HL-60/S4 treated with retinoic acid at 250 ng/mL for 4 days and 3 days (cell line): Measurements from ENCODE around the gene DNALI1.

Experiments
- in situ Hi-C: fragments of 300-500 bp; cut with MboI; formaldehyde crosslinking; loops from 2 replicates; pipeline ENCODE4 v1.7.0; 2022; ENCODE audit warnings: low sequenced_read_pairs

Gene DNALI1

DNA sequence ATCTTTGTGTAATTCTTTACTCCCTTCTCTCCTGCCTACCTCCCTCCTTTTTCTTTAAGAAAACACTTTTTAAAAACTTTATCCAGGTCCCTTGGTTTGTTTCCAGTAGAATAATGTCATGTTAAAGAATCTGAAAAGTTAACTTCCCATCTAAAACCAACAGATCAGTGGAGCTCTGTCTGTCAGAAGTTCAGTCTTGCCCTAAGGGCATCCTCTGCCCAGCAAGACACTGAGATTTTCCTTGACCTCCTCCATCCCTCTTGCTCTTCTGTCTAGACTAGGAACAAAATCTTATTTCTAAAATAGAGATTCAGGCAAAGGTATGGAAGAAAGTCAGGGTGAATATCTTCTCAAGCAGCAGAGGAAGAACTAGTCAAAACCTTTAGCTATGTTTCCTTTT lies 44.7 kb downstream of the DNALI1 start:
- in situ Hi-C loops, result no loop called here

DNA sequence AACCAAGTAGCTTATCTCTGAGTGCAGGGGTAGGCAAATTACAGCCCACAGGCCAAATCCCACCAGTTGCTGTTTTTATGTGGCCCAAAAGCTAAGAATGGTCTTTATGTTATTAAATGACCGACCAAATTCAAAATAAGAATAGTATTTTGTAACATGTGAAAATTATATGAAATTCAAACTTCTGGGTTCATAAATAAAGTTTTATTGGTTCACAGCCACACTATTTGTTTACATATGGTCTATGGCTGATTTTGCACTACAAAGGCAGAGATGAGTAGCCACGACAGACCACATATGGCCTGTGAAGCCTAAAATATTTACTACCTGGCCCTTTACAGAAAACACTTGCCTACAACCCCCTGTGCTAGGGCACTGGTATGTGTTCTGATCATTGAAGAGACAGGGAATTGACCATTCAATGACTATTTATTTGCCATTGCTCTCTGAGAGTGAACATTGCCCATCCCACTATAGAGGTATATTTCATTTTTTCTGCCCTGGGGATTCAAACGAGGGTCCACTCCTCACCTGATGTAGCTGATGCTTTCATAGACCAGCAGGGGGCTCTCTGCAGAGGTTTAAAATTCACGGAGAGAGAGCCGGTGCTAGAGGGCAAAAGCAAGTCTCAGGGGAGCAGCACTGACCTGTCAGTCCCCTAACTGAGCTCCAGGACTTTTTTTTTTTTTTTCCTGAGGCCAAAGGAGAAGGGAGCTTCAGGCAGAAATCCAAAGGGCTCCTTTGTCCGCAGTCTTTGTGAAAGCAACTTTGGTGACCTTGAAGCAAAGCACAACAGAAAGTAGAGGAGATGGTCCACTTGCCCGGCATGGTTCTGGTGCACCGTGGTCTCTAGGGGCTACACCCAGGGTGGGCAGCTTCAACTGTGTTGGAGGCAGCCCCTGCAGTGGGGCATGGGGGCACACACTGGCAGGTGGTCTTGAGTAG lies 46.3 kb downstream of the DNALI1 start:
- in situ Hi-C loops, result no loop called here

DNA sequence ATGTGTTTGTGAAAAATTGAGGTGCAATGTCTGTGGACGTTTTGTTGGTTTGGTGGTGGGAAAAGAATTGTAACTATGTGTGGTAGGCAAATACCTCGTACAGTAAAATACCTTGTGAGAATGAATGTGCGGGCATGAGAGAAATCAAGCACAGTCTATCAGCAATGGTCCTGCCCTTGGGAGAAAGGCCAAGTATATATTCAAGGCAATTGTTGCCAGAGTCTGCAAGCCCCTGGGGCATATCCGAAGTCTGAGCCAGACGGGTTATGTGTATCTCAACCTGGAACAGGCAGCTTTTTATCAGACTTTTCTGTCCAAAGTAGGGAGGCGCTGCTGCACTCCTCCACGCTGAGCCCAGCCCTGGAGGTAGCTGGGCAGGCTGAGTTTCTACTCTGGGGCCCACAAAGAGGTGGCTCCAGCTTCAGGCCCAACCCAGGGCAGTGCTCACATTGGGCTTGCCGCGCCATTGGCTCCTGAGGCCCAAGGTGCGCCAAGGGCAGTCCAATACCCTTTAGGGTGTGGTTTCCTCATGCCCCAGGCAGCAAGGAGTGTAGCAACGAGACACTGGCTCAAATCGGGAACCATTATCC lies 48.4 kb downstream of the DNALI1 start:
- in situ Hi-C loops, result no loop called here

GRCh38 chr1:37605806-37606474 lies 49.2 kb downstream of the DNALI1 start:
- in situ Hi-C loops, result no loop called here

- in situ Hi-C loops, result no loop called here
These were observed 49.9 kb downstream of the DNALI1 start for GRCh38 chr1:37606481-37607263.

GRCh38 chr1:37609002-37609401 lies 52.3 kb downstream of the DNALI1 start:
- in situ Hi-C loops, result no loop called here

- in situ Hi-C loops, result no loop called here
These were observed 53.3 kb downstream of the DNALI1 start for GRCh38 chr1:37609994-37610393.

- in situ Hi-C loops, result no loop called here
These were observed 55.4 kb downstream of the DNALI1 start for GRCh38 chr1:37612186-37612585.

DNA sequence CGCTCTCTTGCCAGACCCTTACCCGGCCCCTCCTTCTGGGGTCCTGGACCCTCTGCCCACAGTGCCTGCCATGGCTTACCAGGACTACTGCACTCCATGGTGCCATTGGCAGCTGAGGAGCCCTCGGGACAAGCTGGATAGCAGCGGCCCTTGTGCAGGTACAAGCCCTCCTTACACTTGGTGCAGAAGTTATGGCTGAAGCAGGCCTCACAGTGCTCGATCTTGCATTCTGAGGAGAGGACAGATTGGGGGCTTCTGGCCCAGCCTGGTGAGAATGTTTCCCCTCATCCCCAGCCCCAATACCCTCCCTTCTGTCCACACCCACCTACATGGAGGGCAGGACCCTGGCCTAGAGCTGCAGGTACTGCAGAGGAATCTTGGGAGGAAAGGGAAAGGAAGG lies 57.4 kb downstream of the DNALI1 start:
- in situ Hi-C loops, result no loop called here

DNA sequence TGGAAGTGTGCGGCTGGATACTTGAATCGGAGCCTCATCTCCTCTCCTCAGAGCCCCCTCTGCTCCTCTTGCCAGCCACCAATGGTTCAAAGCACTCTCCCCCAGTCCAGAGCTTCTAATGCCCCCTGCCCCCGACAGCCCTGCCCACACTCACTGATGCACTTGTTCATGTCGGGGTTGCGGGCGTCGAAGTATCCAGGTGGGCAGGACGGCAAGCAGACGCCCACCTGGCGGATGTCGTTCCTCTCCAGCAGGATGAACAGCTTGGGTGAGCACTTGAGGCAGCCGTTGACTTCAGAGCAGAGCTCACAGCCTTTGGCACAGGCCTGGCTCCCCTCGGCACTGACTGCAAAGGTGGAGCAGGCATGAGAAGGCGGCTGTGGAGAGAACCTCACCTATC lies 59.6 kb downstream of the DNALI1 start:
- in situ Hi-C loops, result no loop called here
